Uterus (tissue), 2 donors: ENCODE measurements around the gene TUFT1.

Experiments
- CTCF ChIP-seq, 4 experiments: fragments of 200-600 bp in 2 of 4; fragments of 450-650 bp in 2 of 4; sonication (generic) in 2 of 4; IDR thresholded peaks; one replicate each; pipeline ENCODE4 v1.5.1; 2016 to 2019; ENCODE audit warnings: antibody characterized with exemption in 4 of 4, mild to moderate bottlenecking in 2 of 4, moderate library complexity in 1 of 4
- POLR2A ChIP-seq, 2 donors: fragments of 450-650 bp; IDR thresholded peaks; one replicate each; pipeline ENCODE4 v1.6.1; 2016; ENCODE audit warnings: antibody characterized with exemption in 2 of 2, mild to moderate bottlenecking in 1 of 2, moderate library complexity in 1 of 2

- TF ChIP-seq CTCF (IDR thresholded peaks at IDR 0.05) (no peak), POLR2A (IDR thresholded peaks at IDR 0.05) (no peak)
Measured at GRCh38 chr1:151511636-151512215, 28.4 kb upstream of the TUFT1 start.
